Retinal pigment epithelial cell (primary cell): Measurements from ENCODE around the gene CALCA.
A peak's percentile ranks its signal among the peaks of the same experiment; 100 is the strongest.

Experiments
- DNase-seq: peaks from one replicate; pipeline ENCODE4 v3.0.0-alpha.2; 2010; ENCODE audit warnings: low read depth
- H3K4me3 ChIP-seq: 2 replicates; pipeline ENCODE4 v1.5.1; 2011; ENCODE audit warnings: mild to moderate bottlenecking, low read length, control low read depth, moderate library complexity
- CTCF ChIP-seq: conservative IDR thresholded peaks from 2 replicates; pipeline ENCODE4 v1.5.1; 2011; ENCODE audit warnings: low read depth, low read length, control low read depth, inconsistent platforms

CALCA gene

GRCh38 chr11:14969901-14970323 lies 2.2 kb downstream of the CALCA start:
- TF ChIP-seq CTCF, result peak; percentile 81
- no peak for DNase-seq
- H3K4me3 ChIP-seq, result no peak overlapping the region

GRCh38 chr11:14967581-14968243 lies 4.4 kb downstream of the CALCA start:
- DNase-seq, result no peak
- H3K4me3 ChIP-seq, result no peak overlapping the region
- no peak for TF ChIP-seq CTCF

GRCh38 chr11:14956111-14956510 lies 16.0 kb downstream of the CALCA start:
- no peak overlapping the region for H3K4me3 ChIP-seq
- no peak for DNase-seq
- no peak for TF ChIP-seq CTCF

GRCh38 chr11:14954581-14954980 lies 17.6 kb downstream of the CALCA start:
- TF ChIP-seq CTCF, result no peak
- DNase-seq, result no peak
- no peak overlapping the region for H3K4me3 ChIP-seq

GRCh38 chr11:14953904-14954303 lies 18.2 kb downstream of the CALCA start:
- DNase-seq, result no peak
- no peak overlapping the region for H3K4me3 ChIP-seq
- TF ChIP-seq CTCF, result no peak

GRCh38 chr11:14949437-14950147 lies 22.6 kb downstream of the CALCA start:
- no peak overlapping the region for H3K4me3 ChIP-seq
- no peak for TF ChIP-seq CTCF
- DNase-seq, result no peak

GRCh38 chr11:14942745-14943144 lies 29.4 kb downstream of the CALCA start:
- DNase-seq, result no peak
- H3K4me3 ChIP-seq, result no peak overlapping the region
- no peak for TF ChIP-seq CTCF
